Activated CD4-positive, alpha-beta T cell treated with anti-CD3 and anti-CD28 coated beads for 36 hours (primary cell): ENCODE data around the gene TTC21A. TPM values are rescaled to one million over a fixed set of nuclear protein-coding genes. Genes with fewer than 3 reads are reported as not detected.
A peak's percentile ranks its signal among the peaks of the same experiment; 100 is the strongest.

ENCODE experiments used
- ATAC-seq: fragments of 200-7000 bp; cut with Tn5 transposase; one replicate; pipeline ENCODE4 v1.10.0; 2021; ENCODE audit warnings: mild to moderate bottlenecking, moderate library complexity
- CTCF ChIA-PET: fragments of 350-600 bp; sonication (Branson Sonifier 250); formaldehyde crosslinking; loops from one replicate; lab custom pipeline; 2021; ENCODE audit warnings: antibody characterized with exemption; lab: Charles Lee
- POLR2A ChIA-PET: fragments of 350-600 bp; sonication (Branson Sonifier 250); formaldehyde crosslinking; loops from one replicate; lab custom pipeline; 2021; ENCODE audit warnings: antibody characterized with exemption, inconsistent platforms; lab: Charles Lee
- DNase-seq: peaks from one replicate; pipeline ENCODE4 v3.0.0-alpha.2; 2020
- H3K27ac Mint-ChIP-seq: one replicate; pipeline ENCODE4 v1.8.0; 2021; ENCODE audit warnings: mixed read lengths
- H3K27me3 Mint-ChIP-seq: one replicate; pipeline ENCODE4 v1.8.0; 2021; ENCODE audit warnings: mixed read lengths
- H3K36me3 Mint-ChIP-seq: one replicate; pipeline ENCODE4 v1.8.0; 2021; ENCODE audit warnings: low read depth, mixed read lengths
- H3K4me1 Mint-ChIP-seq: one replicate; pipeline ENCODE4 v1.8.0; 2021; ENCODE audit warnings: mixed read lengths
- H3K4me3 Mint-ChIP-seq: one replicate; pipeline ENCODE4 v1.8.0; 2021; ENCODE audit warnings: mild to moderate bottlenecking, moderate library complexity, mixed read lengths
- H3K9me3 Mint-ChIP-seq: one replicate; pipeline ENCODE4 v1.8.0; 2021; ENCODE audit warnings: low read depth, mixed read lengths
- intact Hi-C, 2 experiments: fragments of 100-400 bp; cut with DNase I in 1 of 2; cut with micrococcal nuclease in 1 of 2; formaldehyde crosslinking; loops; one replicate each; pipeline versions ENCODE4 v1.14.2 to v1.15.1; 2022 to 2024; cut with DNase I, micrococcal nuclease
- total RNA-seq, 2 experiments: library from RNA; stranded (reverse); gene quantifications; one replicate each; pipeline ENCODE4 v1.2.3, GENCODE V29; 2021

Gene TTC21A
- total RNA-seq, 2 experiments from 2014 or later: 1.8 to 2.3 TPM

- Mint-ChIP-seq H3K4me1 (peaks cover 24% of the 10 kb centered on the region), H3K27me3 (no peaks in the 10 kb centered on the region), H3K4me3 (no peak overlapping the region), H3K27ac (no peak overlapping the region), H3K9me3 (no peaks in the 10 kb centered on the region), H3K36me3 (peaks cover 40% of the 10 kb centered on the region)
- ATAC-seq (no peak), DNase-seq (no peak)
- POLR2A ChIA-PET: no interaction called here
- intact Hi-C loops: no loop called here
- CTCF ChIA-PET: interaction anchor here (0.6 to 1.2 kb wide), 3 partner anchors 13 to 773 kb away, joined by 3 to 5 read pairs (median 3); no protein-coding TSS in a partner anchor
Measured at GRCh38 chr3:39080026-39080425, 27.5 kb upstream of the TTC21A start.

- Mint-ChIP-seq H3K27me3 (no peaks in the 10 kb centered on the region), H3K36me3 (peaks cover 32% of the 10 kb centered on the region), H3K27ac (peak overlapping the region; percentile 91), H3K9me3 (no peaks in the 10 kb centered on the region), H3K4me3 (no peak overlapping the region), H3K4me1 (peaks cover 18% of the 10 kb centered on the region)
- no peak for DNase-seq
- peak; percentile 91 for ATAC-seq
- ChIA-PET CTCF (no interaction called here), POLR2A (no interaction called here)
- intact Hi-C loops: no loop called here
Measured at GRCh38 chr3:39082666-39083313, 24.7 kb upstream of the TTC21A start.

- intact Hi-C loops: no loop called here
- Mint-ChIP-seq H3K4me1 (peaks cover 18% of the 10 kb centered on the region), H3K4me3 (no peak overlapping the region), H3K27ac (no peak overlapping the region), H3K9me3 (no peaks in the 10 kb centered on the region), H3K27me3 (no peaks in the 10 kb centered on the region), H3K36me3 (peaks cover 28% of the 10 kb centered on the region)
- ChIA-PET POLR2A (no interaction called here), CTCF (interaction anchor here (0.6 to 4.8 kb wide), 3 partner anchors 27 to 206 kb away, joined by 3 to 21 read pairs (median 3); no protein-coding TSS in a partner anchor)
- ATAC-seq: no peak
- DNase-seq: no peak
Measured at GRCh38 chr3:39086144-39086543, 21.3 kb upstream of the TTC21A start.

GRCh38 chr3:39088456-39088855 is 19.0 kb upstream of the TTC21A start:
- POLR2A ChIA-PET: no interaction called here
- ATAC-seq (no peak), DNase-seq (no peak)
- CTCF ChIA-PET: interaction anchor here (1.5 to 4.8 kb wide), 2 partner anchors 13 to 201 kb away, joined by 3 to 21 read pairs; no protein-coding TSS in a partner anchor
- Mint-ChIP-seq H3K27ac (peak overlapping the region; percentile 32), H3K4me1 (peaks cover 2% of the 10 kb centered on the region), H3K27me3 (no peaks in the 10 kb centered on the region), H3K9me3 (no peaks in the 10 kb centered on the region), H3K36me3 (peaks cover 15% of the 10 kb centered on the region), H3K4me3 (no peak overlapping the region)
- intact Hi-C loops: no loop called here

- H3K4me1 Mint-ChIP-seq: no peaks in the 10 kb centered on the region
Measured at GRCh38 chr3:39088889-39089288, 18.6 kb upstream of the TTC21A start.

GRCh38 chr3:39090922-39091321 is 16.6 kb upstream of the TTC21A start:
- Mint-ChIP-seq H3K36me3 (peaks cover 23% of the 10 kb centered on the region), H3K4me3 (no peak overlapping the region), H3K27ac (no peak overlapping the region), H3K9me3 (no peaks in the 10 kb centered on the region), H3K4me1 (no peaks in the 10 kb centered on the region), H3K27me3 (no peaks in the 10 kb centered on the region)
- ChIA-PET CTCF (no interaction called here), POLR2A (no interaction called here)
- DNase-seq (no peak), ATAC-seq (peak; percentile 19)
- intact Hi-C loops: no loop called here

More at GRCh38 chr3:39088889-39089288, 18.6 kb upstream of the TTC21A start:
- Mint-ChIP-seq H3K4me3 (no peak overlapping the region), H3K36me3 (peaks cover 15% of the 10 kb centered on the region), H3K27me3 (no peaks in the 10 kb centered on the region), H3K27ac (peak overlapping the region; percentile 9), H3K9me3 (no peaks in the 10 kb centered on the region)
- POLR2A ChIA-PET: no interaction called here
- ATAC-seq: no peak
- intact Hi-C loops: no loop called here
- no peak for DNase-seq
- CTCF ChIA-PET: interaction anchor here (0.8 to 4.8 kb wide), 2 partner anchors 14 to 200 kb away, joined by 3 to 21 read pairs; no protein-coding TSS in a partner anchor

- Mint-ChIP-seq H3K27ac (peak overlapping the region; percentile 68), H3K27me3 (no peaks in the 10 kb centered on the region), H3K4me1 (no peaks in the 10 kb centered on the region), H3K4me3 (no peak overlapping the region), H3K36me3 (peaks cover 26% of the 10 kb centered on the region), H3K9me3 (no peaks in the 10 kb centered on the region)
- intact Hi-C loops: no loop called here
- ATAC-seq (no peak), DNase-seq (no peak)
- CTCF ChIA-PET: no interaction called here
- POLR2A ChIA-PET: no interaction called here
Measured at GRCh38 chr3:39094851-39095677, 12.4 kb upstream of the TTC21A start.

- H3K9me3 Mint-ChIP-seq: no peaks in the 10 kb centered on the region
- DNase-seq (no peak), ATAC-seq (no peak)
- POLR2A ChIA-PET: interaction anchor here (0.6 kb wide), 1 partner anchor 10 kb away, joined by 3 read pairs; no protein-coding TSS in a partner anchor
- H3K36me3 Mint-ChIP-seq: peaks cover 26% of the 10 kb centered on the region
- H3K4me1 Mint-ChIP-seq: no peaks in the 10 kb centered on the region
- intact Hi-C loops: no loop called here
- no peaks in the 10 kb centered on the region for H3K27me3 Mint-ChIP-seq
- CTCF ChIA-PET: interaction anchor here (0.7 kb wide), 1 partner anchor 54 kb away, joined by 4 read pairs; no protein-coding TSS in a partner anchor
- H3K4me3 Mint-ChIP-seq: no peak overlapping the region
- no peak overlapping the region for H3K27ac Mint-ChIP-seq
Measured at GRCh38 chr3:39095778-39096177, 11.7 kb upstream of the TTC21A start.

GRCh38 chr3:39096775-39097174 is 10.7 kb upstream of the TTC21A start:
- no peak for ATAC-seq
- no peaks in the 10 kb centered on the region for H3K9me3 Mint-ChIP-seq
- no peak overlapping the region for H3K27ac Mint-ChIP-seq
- ChIA-PET CTCF (interaction anchor here (0.9 to 1.0 kb wide), 2 partner anchors 191 to 195 kb away, joined by 3 to 8 read pairs; no protein-coding TSS in a partner anchor), POLR2A (no interaction called here)
- peaks cover 26% of the 10 kb centered on the region for H3K36me3 Mint-ChIP-seq
- H3K4me3 Mint-ChIP-seq: no peak overlapping the region
- DNase-seq: no peak
- intact Hi-C loops: no loop called here
- H3K27me3 Mint-ChIP-seq: no peaks in the 10 kb centered on the region
- no peaks in the 10 kb centered on the region for H3K4me1 Mint-ChIP-seq

GRCh38 chr3:39097716-39098472 is 9.6 kb upstream of the TTC21A start:
- Mint-ChIP-seq H3K27me3 (no peaks in the 10 kb centered on the region), H3K4me3 (no peak overlapping the region), H3K4me1 (no peaks in the 10 kb centered on the region), H3K9me3 (no peaks in the 10 kb centered on the region), H3K27ac (no peak overlapping the region), H3K36me3 (peaks cover 20% of the 10 kb centered on the region)
- CTCF ChIA-PET: no interaction called here
- ATAC-seq: no peak
- intact Hi-C loops: no loop called here
- DNase-seq: no peak
- POLR2A ChIA-PET: no interaction called here

GRCh38 chr3:39098473-39099000 is 8.9 kb upstream of the TTC21A start:
- DNase-seq (no peak), ATAC-seq (no peak)
- no peaks in the 10 kb centered on the region for H3K4me1 Mint-ChIP-seq
- no peak overlapping the region for H3K27ac Mint-ChIP-seq
- no peak overlapping the region for H3K4me3 Mint-ChIP-seq
- H3K36me3 Mint-ChIP-seq: peaks cover 20% of the 10 kb centered on the region
- no peaks in the 10 kb centered on the region for H3K27me3 Mint-ChIP-seq
- ChIA-PET POLR2A (no interaction called here), CTCF (no interaction called here)
- no peaks in the 10 kb centered on the region for H3K9me3 Mint-ChIP-seq
- intact Hi-C loops: no loop called here
